ENCODE measurements around the gene HNRNPH3. TPM values are rescaled to one million over a fixed set of nuclear protein-coding genes. Genes with fewer than 3 reads are reported as not detected.
"Not testable (repeated sequence)": the region's sequence is repeated elsewhere in the genome, so short reads cannot be mapped to it uniquely, and the experiment has no call there.

Gene HNRNPH3, protein sequence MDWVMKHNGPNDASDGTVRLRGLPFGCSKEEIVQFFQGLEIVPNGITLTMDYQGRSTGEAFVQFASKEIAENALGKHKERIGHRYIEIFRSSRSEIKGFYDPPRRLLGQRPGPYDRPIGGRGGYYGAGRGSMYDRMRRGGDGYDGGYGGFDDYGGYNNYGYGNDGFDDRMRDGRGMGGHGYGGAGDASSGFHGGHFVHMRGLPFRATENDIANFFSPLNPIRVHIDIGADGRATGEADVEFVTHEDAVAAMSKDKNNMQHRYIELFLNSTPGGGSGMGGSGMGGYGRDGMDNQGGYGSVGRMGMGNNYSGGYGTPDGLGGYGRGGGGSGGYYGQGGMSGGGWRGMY
- 140 TPM for total RNA-seq

- intact Hi-C loops (cut with DNase I): no loop called here
- DNase-seq (ENCODE audit: low spot score) (peak; percentile 99), ATAC-seq (peak; percentile 94)
These were observed at the start of gene HNRNPH3 for GRCh38 chr10:68331455-68332258. TSS of gene HNRNPH3 (plus strand) at chr10:68332064. CDS start at chr10:68337222, 5,158 bp downstream.

DNA sequence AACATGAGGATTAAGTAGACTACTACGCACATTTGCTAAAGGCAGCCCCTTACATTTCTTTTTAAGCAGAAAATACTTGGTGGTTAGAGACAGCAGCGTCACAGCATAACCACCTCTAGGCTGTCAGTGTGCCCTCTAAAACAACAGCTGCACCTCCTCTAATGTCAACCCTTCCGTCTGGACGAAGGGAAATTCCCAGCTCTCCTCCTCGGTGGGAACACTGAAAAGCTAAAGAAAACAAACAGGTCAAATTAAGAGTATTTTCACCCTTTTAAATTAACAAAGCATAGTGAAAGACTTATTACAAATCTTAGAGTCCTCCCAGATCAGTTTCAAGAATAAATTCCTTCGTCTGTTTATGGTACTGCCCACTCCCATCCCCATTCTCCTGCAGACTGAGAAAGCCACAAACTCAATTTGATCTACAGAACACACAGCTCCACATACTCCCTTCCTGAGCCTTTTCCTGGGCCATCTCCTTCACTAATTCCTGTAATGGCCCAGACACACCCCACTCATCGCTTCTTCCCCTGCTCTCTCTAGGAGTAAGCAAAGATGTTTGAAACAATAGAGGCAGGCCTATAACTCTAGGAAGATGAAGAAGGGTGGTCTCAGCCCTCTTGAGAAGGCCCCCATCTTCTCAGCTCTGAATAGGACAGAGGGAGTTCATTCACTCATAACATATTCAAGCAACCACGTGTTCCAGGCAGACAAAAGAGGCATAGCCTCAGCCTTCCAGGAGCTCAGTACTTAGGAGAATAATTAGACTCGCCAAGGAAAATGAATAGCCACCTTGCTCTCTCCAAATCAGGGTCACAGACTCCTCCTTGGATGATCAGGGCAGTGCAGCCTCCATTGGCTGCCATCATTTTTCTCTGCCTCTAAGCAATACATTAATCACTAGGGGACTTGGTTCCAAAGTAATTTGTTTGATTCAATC, 47.5 kb upstream of the HNRNPH3 start:
- no peak for ATAC-seq
- intact Hi-C loops (cut with DNase I): no loop called here
- DNase-seq (ENCODE audit: low spot score): no peak

DNA sequence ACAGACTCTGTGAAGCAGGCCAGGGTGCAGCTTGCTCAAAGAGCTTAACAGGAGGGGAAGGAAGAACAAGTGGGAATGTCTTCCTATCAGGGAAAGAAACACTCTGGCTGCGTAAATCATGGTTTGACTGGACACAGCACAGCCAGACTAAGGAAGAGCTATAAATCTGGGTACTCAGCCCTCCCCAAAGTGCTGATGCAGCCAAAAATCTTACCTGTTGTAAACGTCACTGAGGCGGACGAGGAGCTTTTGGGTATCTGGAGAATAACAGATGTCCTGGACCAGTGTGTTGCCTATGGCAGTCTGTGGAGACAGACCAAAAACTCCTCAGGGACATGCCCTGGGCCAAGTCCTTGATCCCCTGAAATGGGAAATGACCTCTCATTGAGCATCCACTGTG, 43.1 kb upstream of the HNRNPH3 start:
- intact Hi-C loops (cut with DNase I): no loop called here
- DNase-seq (ENCODE audit: low spot score) (no peak), ATAC-seq (no peak)

DNA sequence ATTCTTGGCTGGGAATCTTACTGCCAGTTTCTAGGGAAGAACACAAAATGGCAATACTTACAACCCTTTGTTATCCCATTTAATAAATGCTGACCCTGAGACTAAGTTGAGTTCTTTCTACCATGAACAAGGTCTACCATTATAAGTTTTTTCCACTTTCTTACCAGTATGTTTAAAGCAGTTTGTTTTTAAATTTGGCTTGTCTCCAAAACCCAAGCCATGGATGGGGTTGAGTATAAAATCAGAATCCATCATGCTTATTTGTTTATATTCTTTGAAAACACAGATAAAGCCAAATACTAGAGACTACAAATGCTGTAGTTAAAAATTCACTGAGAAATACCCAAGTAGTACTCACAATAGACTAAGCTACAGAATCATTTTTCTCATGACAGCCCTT, 41.1 kb upstream of the HNRNPH3 start:
- no peak for ATAC-seq
- DNase-seq (ENCODE audit: low spot score): no peak
- intact Hi-C loops (cut with DNase I): no loop called here

DNA sequence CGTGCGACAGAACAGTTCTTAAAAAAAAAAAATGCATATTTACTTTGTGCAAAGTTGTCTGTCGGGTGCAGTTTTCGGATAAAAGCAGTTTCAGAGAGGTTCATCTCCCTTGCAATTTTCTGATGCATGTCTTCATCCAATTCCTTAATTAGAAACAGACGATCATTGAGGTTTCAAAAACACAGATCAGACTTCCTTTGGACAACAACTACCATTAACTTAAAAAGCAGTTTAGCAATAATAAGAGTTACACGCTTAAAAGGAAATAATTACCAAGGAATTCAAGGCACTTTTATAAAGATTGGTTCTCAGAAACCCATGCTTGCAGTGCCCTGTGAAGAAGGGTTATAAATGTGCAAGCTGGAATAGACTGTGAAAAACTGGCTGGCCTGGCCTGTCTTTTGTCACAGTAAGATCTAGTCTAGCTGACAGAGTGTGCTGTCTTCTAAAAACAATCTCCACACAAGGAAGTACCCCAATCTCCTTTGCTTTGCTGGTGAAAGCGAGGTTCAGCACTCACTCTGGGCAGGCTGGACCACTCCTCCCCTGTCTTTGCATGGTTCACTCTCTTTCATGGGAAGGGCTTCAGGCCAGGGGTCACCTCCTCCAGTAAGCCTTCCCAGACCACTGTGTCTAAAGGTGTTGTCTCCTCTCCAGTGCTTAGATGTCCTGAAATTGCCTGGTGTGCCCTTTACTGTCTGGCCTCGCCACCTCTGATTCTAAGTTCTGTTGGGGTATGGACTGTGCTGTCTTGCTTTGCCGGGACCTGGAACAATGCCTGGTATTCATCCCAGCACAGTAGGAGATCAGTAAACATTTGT, 34.8 kb upstream of the HNRNPH3 start:
- intact Hi-C loops (cut with DNase I): no loop called here
- ATAC-seq: peak; percentile 45

GRCh38 chr10:68301301-68301700, 30.6 kb upstream of the HNRNPH3 start:
- no peak for DNase-seq (ENCODE audit: low spot score)
- intact Hi-C loops (cut with DNase I): no loop called here
- ATAC-seq: no peak

More for the DNA sequence above, 34.8 kb upstream of the HNRNPH3 start:
- DNase-seq (ENCODE audit: low spot score): no peak

DNA sequence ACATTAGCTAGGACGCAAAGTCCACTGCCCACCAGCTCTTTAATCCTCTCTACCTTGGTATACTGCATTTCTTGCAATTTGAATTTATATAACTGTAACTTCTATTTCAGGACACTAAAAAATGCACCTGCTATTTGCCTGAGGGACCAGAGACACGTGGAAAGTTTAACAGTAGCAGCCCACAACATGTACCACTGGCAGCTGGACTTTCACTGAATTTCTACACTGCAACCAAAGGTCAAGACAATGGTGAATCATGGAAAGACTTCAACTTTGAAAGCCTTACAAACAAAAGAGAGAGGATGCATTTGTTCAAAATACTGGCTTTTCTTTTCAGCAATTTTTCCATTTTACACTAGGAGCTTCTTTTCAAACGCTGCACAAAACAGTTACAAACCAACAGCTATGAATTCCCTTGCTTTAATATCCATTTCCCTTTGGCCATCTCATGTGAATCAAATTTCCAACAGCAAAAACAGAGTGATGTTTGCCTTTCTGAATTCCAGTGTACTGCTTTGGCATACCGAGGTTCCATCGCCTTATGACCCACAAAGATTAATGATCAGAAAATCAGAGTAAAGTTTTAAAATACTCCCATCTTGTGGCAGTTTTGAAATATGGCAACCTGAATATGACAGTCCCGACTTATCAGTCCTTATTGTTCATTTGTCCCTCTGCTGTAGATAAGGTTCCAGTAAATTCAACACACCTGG, 29.9 kb upstream of the HNRNPH3 start:
- intact Hi-C loops (cut with DNase I): no loop called here
- DNase-seq (ENCODE audit: low spot score): no peak

GRCh38 chr10:68302503-68302823, 29.4 kb upstream of the HNRNPH3 start:
- intact Hi-C loops (cut with DNase I): no loop called here
- no peak for DNase-seq (ENCODE audit: low spot score)
- peak; percentile 28 for ATAC-seq

More for the DNA sequence above, 29.9 kb upstream of the HNRNPH3 start:
- peak; percentile 90 for ATAC-seq

DNA sequence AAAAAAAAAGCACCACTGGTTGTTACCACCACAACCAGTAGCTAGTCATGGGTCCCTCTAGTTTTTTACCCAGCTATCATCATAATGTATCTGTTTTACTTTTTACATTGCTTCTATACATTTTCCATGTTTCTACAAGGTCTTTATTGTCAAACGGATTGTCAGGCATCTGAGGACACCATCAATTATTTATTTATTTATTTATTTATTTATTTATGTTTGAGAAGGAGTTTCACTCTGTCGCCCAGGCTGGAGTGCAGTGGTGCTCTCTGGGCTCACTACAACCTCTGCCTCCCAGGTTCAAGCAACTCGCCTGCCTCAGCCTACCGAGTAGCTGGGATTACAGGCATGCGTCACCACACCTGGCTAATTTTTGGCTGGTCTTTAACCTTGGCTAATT, 29.0 kb upstream of the HNRNPH3 start:
- intact Hi-C loops (cut with DNase I): no loop called here
- DNase-seq (ENCODE audit: low spot score): no peak
- ATAC-seq: no peak

DNA sequence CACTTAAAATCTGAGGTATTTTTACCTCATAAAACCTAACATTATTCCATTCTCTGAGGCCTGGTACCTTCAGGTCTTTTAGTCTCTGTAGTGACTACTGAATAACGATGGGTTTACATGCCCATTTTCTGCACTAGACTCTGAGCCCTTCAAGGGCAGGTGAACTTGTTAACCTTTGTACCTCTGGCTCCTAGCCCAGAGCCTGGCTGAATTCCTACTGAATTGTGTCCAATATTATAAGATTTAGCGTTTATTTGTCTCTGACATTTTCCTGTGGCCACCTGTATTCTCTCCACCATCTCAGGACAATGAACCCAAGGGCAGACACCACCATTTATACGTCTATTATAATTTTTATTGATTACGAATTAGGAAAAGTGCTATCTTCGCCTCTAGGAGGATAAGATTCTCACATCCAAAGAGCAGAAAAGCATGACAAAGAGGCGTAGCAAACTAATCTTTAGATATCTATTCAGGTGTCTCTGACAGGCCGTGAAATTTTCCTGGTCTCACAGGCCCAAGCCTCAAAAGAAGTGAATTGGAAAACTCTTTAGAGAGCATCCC, 27.9 kb upstream of the HNRNPH3 start:
- ATAC-seq (no peak), DNase-seq (ENCODE audit: low spot score) (no peak)
- intact Hi-C loops (cut with DNase I): no loop called here

DNA sequence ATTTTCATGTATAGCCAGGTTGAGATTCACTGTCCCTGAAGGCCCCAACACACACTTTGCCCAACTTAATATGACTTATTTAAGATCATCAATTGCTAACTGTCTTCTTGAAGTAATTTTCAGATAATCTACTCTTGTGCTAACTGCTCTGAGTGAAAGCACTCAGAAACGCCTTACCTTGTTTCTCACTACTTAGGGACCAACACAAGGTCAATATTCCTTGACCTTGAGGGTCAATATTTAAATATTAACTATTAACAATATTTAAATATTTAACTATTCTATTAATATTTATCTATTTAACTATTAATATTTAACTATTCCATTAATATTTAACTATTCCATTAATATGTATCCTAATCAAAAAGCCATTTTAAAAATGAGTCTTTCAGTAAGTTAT, 26.0 kb upstream of the HNRNPH3 start:
- ATAC-seq: no peak
- intact Hi-C loops (cut with DNase I): no loop called here

GRCh38 chr10:68310531-68310930, 21.3 kb upstream of the HNRNPH3 start:
- ATAC-seq: no peak
- intact Hi-C loops (cut with DNase I): no loop called here
- DNase-seq (ENCODE audit: low spot score): no peak

More for the DNA sequence above, 26.0 kb upstream of the HNRNPH3 start:
- DNase-seq (ENCODE audit: low spot score): no peak

DNA sequence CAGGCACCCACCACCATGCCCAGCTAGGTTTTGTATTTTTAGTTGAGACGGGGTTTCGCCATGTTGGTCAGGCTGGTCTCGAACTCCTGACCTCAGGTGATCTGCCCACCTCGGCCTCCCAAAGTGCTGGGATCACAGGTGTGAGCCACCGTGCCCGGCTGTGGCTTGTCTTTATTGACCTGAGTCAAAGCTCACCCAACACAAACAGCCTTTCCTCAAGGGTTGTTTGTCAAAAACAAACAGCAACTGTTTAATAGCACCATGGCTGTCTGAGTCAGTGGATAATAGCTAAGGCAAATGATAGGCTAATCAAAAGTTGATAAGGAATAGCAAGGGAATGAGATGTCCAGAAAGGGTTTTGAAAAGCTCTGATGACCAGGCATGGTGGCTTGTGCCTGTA, 16.9 kb upstream of the HNRNPH3 start:
- DNase-seq (ENCODE audit: low spot score); ATAC-seq; intact Hi-C loops (cut with DNase I): not testable (repeated sequence)

GRCh38 chr10:68315582-68315981, 16.3 kb upstream of the HNRNPH3 start:
- intact Hi-C loops (cut with DNase I): no loop called here
- ATAC-seq: no peak
- DNase-seq (ENCODE audit: low spot score): no peak

DNA sequence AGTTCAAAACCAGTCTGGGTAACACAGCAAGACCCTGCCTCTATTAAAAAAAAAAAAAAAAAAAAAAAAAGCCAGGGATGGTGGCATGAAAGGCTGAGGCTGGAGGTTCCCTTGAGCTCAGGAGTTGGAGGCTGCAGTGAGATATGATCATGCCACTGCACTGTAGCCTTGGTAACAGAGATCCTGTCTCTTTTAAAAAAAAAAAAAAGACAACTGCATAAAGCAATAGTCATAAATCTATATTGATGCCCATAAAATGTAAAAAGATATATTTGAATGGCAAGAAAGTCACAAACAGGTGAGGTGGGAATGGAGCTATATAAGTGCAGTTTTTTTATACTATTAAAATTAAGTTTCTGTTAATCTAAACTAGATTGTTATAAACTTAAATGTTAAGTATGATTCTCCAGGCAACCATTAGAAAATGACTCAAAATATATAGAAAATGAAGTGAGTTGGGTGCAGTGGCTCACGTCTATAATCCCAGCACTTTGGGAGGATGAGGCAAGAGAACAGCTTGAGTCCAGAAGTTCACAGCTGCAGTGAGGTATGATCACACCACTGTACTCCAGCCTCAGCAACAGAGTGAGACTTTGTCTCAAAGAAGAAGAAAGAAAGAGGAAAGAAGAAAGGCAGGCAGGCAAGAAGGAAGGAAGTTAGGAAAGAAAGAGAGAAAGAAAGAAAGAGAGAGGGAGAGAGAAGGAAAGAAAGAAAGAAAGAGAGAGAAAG, 13.4 kb upstream of the HNRNPH3 start:
- intact Hi-C loops (cut with DNase I): no loop called here

DNA sequence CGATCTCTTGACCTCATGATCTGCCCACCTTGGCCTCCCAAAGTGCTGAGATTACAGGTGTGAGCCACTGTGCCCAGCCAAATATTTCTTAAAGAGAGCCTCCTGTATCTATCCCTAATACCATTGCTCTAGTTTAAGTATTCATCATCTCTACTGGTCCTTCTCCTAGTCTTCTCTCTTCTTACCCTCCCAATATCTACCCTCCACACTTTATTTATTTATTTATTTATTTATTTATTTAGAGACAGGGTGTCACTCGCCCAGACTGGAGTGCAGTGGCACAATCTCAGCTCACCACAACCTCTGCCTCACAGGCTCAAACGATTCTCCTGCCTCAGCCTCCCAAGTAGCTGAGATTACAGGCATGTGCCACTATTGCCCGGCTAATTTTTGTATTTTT, 7.5 kb upstream of the HNRNPH3 start:
- ATAC-seq; intact Hi-C loops (cut with DNase I); DNase-seq (ENCODE audit: low spot score): not testable (repeated sequence)

More for the DNA sequence above, 13.4 kb upstream of the HNRNPH3 start:
- DNase-seq (ENCODE audit: low spot score): no peak
- ATAC-seq: no peak
